A204.1 (cell line): ENCODE data around the gene TSPAN3.

Experiments
- FAIRE-seq: peaks from 2 replicates; lab custom pipeline; 2012; peaks lifted over from hg19 to GRCh38; lab: Jason Lieb, UNC

Gene TSPAN3

GRCh38 chr15:77004189-77004588, 66.7 kb downstream of the TSPAN3 start:
- no peak for FAIRE-seq

- FAIRE-seq = no peak
Measured at GRCh38 chr15:77002954-77003912, 67.7 kb downstream of the TSPAN3 start.

GRCh38 chr15:77002436-77002835, 68.5 kb downstream of the TSPAN3 start:
- no peak for FAIRE-seq

GRCh38 chr15:77001966-77002365, 68.9 kb downstream of the TSPAN3 start:
- FAIRE-seq = no peak

- FAIRE-seq = no peak
Measured at GRCh38 chr15:77001351-77001750, 69.6 kb downstream of the TSPAN3 start.

GRCh38 chr15:76999996-77000395, 70.9 kb downstream of the TSPAN3 start:
- no peak for FAIRE-seq

- FAIRE-seq = no peak
Measured at GRCh38 chr15:76998663-76999285, 72.1 kb downstream of the TSPAN3 start.

- FAIRE-seq = no peak
Measured at GRCh38 chr15:76996526-76997401, 74.1 kb downstream of the TSPAN3 start.

GRCh38 chr15:76996076-76996525, 74.8 kb downstream of the TSPAN3 start:
- no peak for FAIRE-seq

GRCh38 chr15:76994971-76995945, 75.7 kb downstream of the TSPAN3 start, which contains the start of gene PSTPIP1:
Gene PSTPIP1, plus strand, starts transcription at chr15:76995126. Its CDS starts 448 bp downstream, at chr15:76995574.
- FAIRE-seq = no peak

- FAIRE-seq = no peak
Measured at GRCh38 chr15:76994496-76994895, 76.4 kb downstream of the TSPAN3 start.

- no peak for FAIRE-seq
Measured at GRCh38 chr15:76994001-76994400, 76.9 kb downstream of the TSPAN3 start.

GRCh38 chr15:76993114-76993725, 77.7 kb downstream of the TSPAN3 start:
- no peak for FAIRE-seq

- no peak for FAIRE-seq
Measured at GRCh38 chr15:76991741-76992645, 78.9 kb downstream of the TSPAN3 start.
